ENCODE results near the gene RASSF5. TPM values are rescaled to one million over a fixed set of nuclear protein-coding genes. Genes with fewer than 3 reads are reported as not detected.

Gene RASSF5
- total and polyA plus RNA-seq, 9 of the 15 experiments (the other 6 are each of a cell fraction or from before 2014, with no cell fraction given): 6.1 to 41.0 (median 25.2) TPM

GRCh38 chr1:206544562-206545257, 37.4 kb downstream of the RASSF5 start (continued):
- TF ChIP-seq ZNF707 (CRISPR knock-in tag; conservative IDR thresholded peaks at IDR 0.05) (no peak), SIN3B (IDR thresholded peaks at IDR 0.05; ENCODE audit: low read depth) (no peak), PHF20 (IDR thresholded peaks at IDR 0.05; ENCODE audit: partially characterized antibody) (no peak), CBX3 (IDR thresholded peaks at IDR 0.05; ENCODE audit: borderline replicate concordance in 1 of 2, low read length in 2 of 2) (no peak), ZNF586 (CRISPR knock-in tag; conservative IDR thresholded peaks at IDR 0.05) (no peak), RB1 (IDR thresholded peaks at IDR 0.05; ENCODE audit: low read depth) (peak; percentile 62; the same call in 1 of the 2 replicates), ZEB2 (IDR thresholded peaks at IDR 0.05) (no peak), SIRT6 (IDR thresholded peaks at IDR 0.05; ENCODE audit: low read depth, low read length) (no peak), NR2F6 (CRISPR knock-in tag; IDR thresholded peaks at IDR 0.05) (no peak), POLR2AphosphoS5 (IDR thresholded peaks at IDR 0.05; ENCODE audit: control insufficient read depth, insufficient read depth, low read depth, low read length) (no peak), FOXK2 (conservative IDR thresholded peaks at IDR 0.05 in 1 of 2, IDR thresholded peaks at IDR 0.05 in 1 of 2; ENCODE audit: low read depth in 2 of 2) (peak in 1 of 2 experiments; percentile 35; a peak in 2 of 4 replicates), CTBP1 (IDR thresholded peaks at IDR 0.05; ENCODE audit: borderline replicate concordance) (peak; percentile 40; the same call in 1 of the 2 replicates), NELFE (IDR thresholded peaks at IDR 0.05; ENCODE audit: insufficient read depth, insufficient read length) (no peak), RHOXF2B (CRISPR knock-in tag; conservative IDR thresholded peaks at IDR 0.05) (no peak), SAFB (IDR thresholded peaks at IDR 0.05; ENCODE audit: borderline replicate concordance, low read depth, low read length) (no peak), ZNF57 (CRISPR knock-in tag; IDR thresholded peaks at IDR 0.05) (0 out of 2 replicates have a peak, but pooled peaks have one; percentile 20), TCF7 (IDR thresholded peaks at IDR 0.05; ENCODE audit: borderline replicate concordance) (no peak), E2F3 (CRISPR knock-in tag; IDR thresholded peaks at IDR 0.05) (peak; percentile 53; the same call in 1 of the 2 replicates), ARID2 (IDR thresholded peaks at IDR 0.05) (peak; percentile 90), ZNF398 (CRISPR knock-in tag; IDR thresholded peaks at IDR 0.05) (no peak), NR2C2 (CRISPR knock-in tag; IDR thresholded peaks at IDR 0.05) (no peak), NR2C2 (tag; IDR thresholded peaks at IDR 0.05) (no peak), PYGO2 (tag; IDR thresholded peaks at IDR 0.05) (no peak), RAD21 (CRISPR knock-in tag; conservative IDR thresholded peaks at IDR 0.05 in 1 of 2, IDR thresholded peaks at IDR 0.05 in 1 of 2) (peak; percentile 87 to 95), POLR2B (IDR thresholded peaks at IDR 0.05; ENCODE audit: low read depth, partially characterized antibody) (no peak), ZNF76 (CRISPR knock-in tag; IDR thresholded peaks at IDR 0.05; ENCODE audit: borderline replicate concordance) (no peak), ZNF24 (IDR thresholded peaks at IDR 0.05) (no peak), PATZ1 (CRISPR knock-in tag; IDR thresholded peaks at IDR 0.05; ENCODE audit: borderline replicate concordance) (no peak)

All from K562 (cell line).